SJCRH30 (cell line): ENCODE data around the gene SART3. TPM values are rescaled to one million over a fixed set of nuclear protein-coding genes. Genes with fewer than 3 reads are reported as not detected.
"Not testable (repeated sequence)": the region's sequence is repeated elsewhere in the genome, so short reads cannot be mapped to it uniquely, and the experiment has no call there.

Experiments used
- DNase-seq, 2 experiments: peaks; one replicate each; pipeline ENCODE4 v3.0.0-alpha.2; 2015 to 2020
- H3K27ac ChIP-seq: fragments of 250-450 bp; sonication (Bioruptor Pico); 2 replicates; pipeline ENCODE4 v1.5.1; 2020; ENCODE audit warnings: mild to moderate bottlenecking, moderate library complexity
- H3K27me3 ChIP-seq: fragments of 250-450 bp; sonication (Bioruptor Pico); 2 replicates; pipeline ENCODE4 v1.5.1; 2020; ENCODE audit warnings: mild to moderate bottlenecking, moderate library complexity
- H3K36me3 ChIP-seq: fragments of 250-450 bp; sonication (Bioruptor Pico); 2 replicates; pipeline ENCODE4 v1.5.1; 2020; ENCODE audit warnings: mild to moderate bottlenecking, moderate library complexity
- H3K4me1 ChIP-seq: fragments of 250-450 bp; sonication (Bioruptor Pico); 2 replicates; pipeline ENCODE4 v1.5.1; 2020; ENCODE audit warnings: mild to moderate bottlenecking, moderate library complexity
- H3K4me3 ChIP-seq: fragments of 250-450 bp; sonication (Bioruptor Pico); 2 replicates; pipeline ENCODE4 v1.5.1; 2020; ENCODE audit warnings: mild to moderate bottlenecking, moderate library complexity
- H3K9me3 ChIP-seq: fragments of 250-450 bp; sonication (Bioruptor Pico); replicated peaks from 2 replicates; pipeline ENCODE4 v1.5.1; 2020; ENCODE audit warnings: mild to moderate bottlenecking, moderate library complexity
- total RNA-seq: library from RNA; depleted of rRNA; stranded (reverse); fragments of >200 nt; shearing (Covaris generic); gene quantifications from 2 replicates; pipeline ENCODE4 v1.2.3, GENCODE V29; 2014

Gene SART3
- total RNA-seq, 1 experiment from 2014 or later: 101 TPM

- Histone ChIP-seq H3K27me3 (no peaks in the 10 kb centered on the region), H3K4me1 (peaks cover 29% of the 10 kb centered on the region)
Observed at GRCh38 chr12:108591267-108591980, 30.5 kb upstream of the SART3 start.

GRCh38 chr12:108590463-108590862, 29.5 kb upstream of the SART3 start:
- H3K4me1 ChIP-seq: peaks cover 27% of the 10 kb centered on the region
- H3K4me3 ChIP-seq, H3K27me3 ChIP-seq, H3K36me3 ChIP-seq, H3K9me3 ChIP-seq, DNase-seq, H3K27ac ChIP-seq: not testable (repeated sequence)

More at GRCh38 chr12:108591267-108591980, 30.5 kb upstream of the SART3 start:
- Histone ChIP-seq H3K9me3 (no peaks in the 10 kb centered on the region), H3K36me3 (no peaks in the 10 kb centered on the region), H3K4me3 (no peak overlapping the region), H3K27ac (no peak overlapping the region)
- no peak for DNase-seq

GRCh38 chr12:108589840-108590229, 28.9 kb upstream of the SART3 start:
- Histone ChIP-seq H3K27me3 (no peaks in the 10 kb centered on the region), H3K4me1 (peaks cover 29% of the 10 kb centered on the region), H3K36me3 (no peaks in the 10 kb centered on the region), H3K9me3 (no peaks in the 10 kb centered on the region), H3K27ac (no peak overlapping the region), H3K4me3 (no peak overlapping the region)
- DNase-seq: no peak

GRCh38 chr12:108589028-108589839, 28.3 kb upstream of the SART3 start:
- Histone ChIP-seq H3K27me3 (no peaks in the 10 kb centered on the region), H3K9me3 (no peaks in the 10 kb centered on the region), H3K4me1 (peaks cover 35% of the 10 kb centered on the region), H3K4me3 (peak overlapping the region; percentile 4; the same call in 1 of the 2 replicates), H3K36me3 (no peaks in the 10 kb centered on the region), H3K27ac (peak overlapping the region; percentile 6; the same call in 1 of the 2 replicates)
- peak; percentile 59 to 73 for DNase-seq

- H3K36me3 ChIP-seq: no peaks in the 10 kb centered on the region
- peaks cover 47% of the 10 kb centered on the region for H3K4me1 ChIP-seq
- H3K27me3 ChIP-seq: no peaks in the 10 kb centered on the region
- no peaks in the 10 kb centered on the region for H3K9me3 ChIP-seq
- H3K27ac ChIP-seq: peak overlapping the region; percentile 61
- H3K4me3 ChIP-seq: no peak overlapping the region
- DNase-seq: peak; percentile 77 to 86
Observed at GRCh38 chr12:108587826-108588225, 26.9 kb upstream of the SART3 start.

GRCh38 chr12:108586306-108586705, 25.3 kb upstream of the SART3 start:
- H3K27ac ChIP-seq: no peak overlapping the region
- no peak for DNase-seq
- H3K4me1 ChIP-seq: peaks cover 57% of the 10 kb centered on the region
- no peaks in the 10 kb centered on the region for H3K27me3 ChIP-seq
- H3K9me3 ChIP-seq: no peaks in the 10 kb centered on the region
- no peak overlapping the region for H3K4me3 ChIP-seq
- H3K36me3 ChIP-seq: no peaks in the 10 kb centered on the region

DNA sequence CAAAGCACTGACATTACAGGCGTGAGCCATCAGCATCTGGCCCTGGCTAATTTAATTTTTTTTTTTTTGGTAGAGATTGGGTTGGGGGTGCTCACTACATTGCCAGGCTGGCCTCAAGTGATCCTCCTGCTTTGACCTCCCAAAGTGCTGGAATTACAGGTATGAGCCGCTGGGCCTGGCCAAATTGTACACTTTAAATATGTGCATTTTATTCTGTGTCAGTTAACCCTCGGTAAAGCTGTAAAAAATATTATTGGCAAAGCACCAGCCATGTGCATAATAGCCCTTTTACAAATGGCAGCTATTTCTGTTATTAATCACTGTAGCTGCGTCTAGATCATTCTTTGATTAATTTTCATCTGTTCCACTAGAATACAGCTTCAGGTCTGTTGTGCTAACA, 24.9 kb upstream of the SART3 start:
- Histone ChIP-seq H3K9me3 (no peaks in the 10 kb centered on the region), H3K27me3 (no peaks in the 10 kb centered on the region), H3K36me3 (no peaks in the 10 kb centered on the region), H3K4me1 (peaks cover 57% of the 10 kb centered on the region), H3K4me3 (no peak overlapping the region), H3K27ac (no peak overlapping the region)
- no peak for DNase-seq

- Histone ChIP-seq H3K36me3 (no peaks in the 10 kb centered on the region), H3K27ac (peak overlapping the region; percentile 83), H3K4me3 (no peak overlapping the region), H3K27me3 (no peaks in the 10 kb centered on the region), H3K9me3 (no peaks in the 10 kb centered on the region), H3K4me1 (peaks cover 52% of the 10 kb centered on the region)
- no peak for DNase-seq
Observed at GRCh38 chr12:108584456-108585065, 23.6 kb upstream of the SART3 start.

DNA sequence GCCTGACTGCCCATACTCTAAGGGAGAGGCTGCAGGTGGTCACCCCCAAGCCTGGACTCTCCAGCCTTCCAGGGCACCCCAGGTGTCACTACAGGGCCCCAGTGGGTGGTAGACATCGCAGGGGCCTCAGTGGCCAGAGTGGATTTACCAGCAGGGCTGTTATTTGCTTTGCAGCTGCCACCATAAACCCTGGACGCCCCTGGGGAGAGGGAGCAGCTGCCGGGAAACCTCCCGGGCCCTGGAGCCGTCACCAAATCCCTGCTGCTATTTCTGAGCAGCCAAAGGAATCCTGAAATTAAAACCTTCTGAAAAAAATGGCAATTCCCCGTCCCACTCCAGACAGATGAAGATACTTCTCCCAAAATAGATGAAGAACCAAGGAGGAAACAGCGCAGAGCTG, 23.0 kb upstream of the SART3 start:
- H3K27me3 ChIP-seq: no peaks in the 10 kb centered on the region
- H3K9me3 ChIP-seq: no peaks in the 10 kb centered on the region
- DNase-seq: peak; percentile 94 to 96
- H3K4me3 ChIP-seq: no peak overlapping the region
- peaks cover 46% of the 10 kb centered on the region for H3K4me1 ChIP-seq
- peak overlapping the region; percentile 83 for H3K27ac ChIP-seq
- no peaks in the 10 kb centered on the region for H3K36me3 ChIP-seq

DNA sequence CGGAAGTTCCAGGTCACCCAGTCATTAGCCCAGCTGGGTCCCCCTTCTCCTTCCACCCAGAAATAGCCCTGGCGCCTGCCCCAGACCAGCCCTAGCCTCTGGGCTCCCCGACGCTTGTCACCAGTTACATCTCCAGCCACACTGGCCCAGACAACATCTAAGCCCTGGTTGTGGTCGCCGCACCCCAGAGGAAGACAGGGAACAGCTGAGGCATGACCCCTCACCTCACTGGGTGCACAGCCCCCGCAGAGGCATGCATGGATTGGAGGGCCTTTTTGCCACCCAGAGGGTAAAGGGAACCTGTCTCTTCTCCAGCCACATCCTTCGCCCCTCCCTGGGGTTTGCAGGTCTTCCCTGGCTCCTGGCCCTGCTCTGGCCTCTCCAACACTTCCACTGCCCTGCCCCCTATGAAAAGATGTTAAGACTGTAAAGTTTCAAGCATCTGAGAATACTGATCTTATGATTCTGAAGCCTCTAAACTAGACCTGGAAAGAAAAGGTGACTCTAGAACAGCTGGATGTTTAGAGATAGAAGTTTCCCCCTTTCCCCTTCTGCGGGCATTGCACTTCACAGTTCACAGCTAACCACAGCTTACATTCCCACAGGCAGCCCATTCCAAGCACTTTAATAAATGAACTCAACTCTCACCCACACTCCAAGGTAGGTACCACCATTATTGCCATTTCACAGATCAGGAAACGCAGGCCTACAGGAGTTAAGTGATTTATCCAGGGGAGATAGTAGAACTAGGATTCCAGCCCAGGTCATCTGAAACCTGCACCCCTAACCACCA, 22.2 kb upstream of the SART3 start:
- Histone ChIP-seq H3K4me3 (no peak overlapping the region), H3K9me3 (no peaks in the 10 kb centered on the region), H3K4me1 (peaks cover 38% of the 10 kb centered on the region), H3K27me3 (no peaks in the 10 kb centered on the region), H3K36me3 (no peaks in the 10 kb centered on the region), H3K27ac (peak overlapping the region; percentile 83)
- peak; percentile 82 to 89 for DNase-seq

DNA sequence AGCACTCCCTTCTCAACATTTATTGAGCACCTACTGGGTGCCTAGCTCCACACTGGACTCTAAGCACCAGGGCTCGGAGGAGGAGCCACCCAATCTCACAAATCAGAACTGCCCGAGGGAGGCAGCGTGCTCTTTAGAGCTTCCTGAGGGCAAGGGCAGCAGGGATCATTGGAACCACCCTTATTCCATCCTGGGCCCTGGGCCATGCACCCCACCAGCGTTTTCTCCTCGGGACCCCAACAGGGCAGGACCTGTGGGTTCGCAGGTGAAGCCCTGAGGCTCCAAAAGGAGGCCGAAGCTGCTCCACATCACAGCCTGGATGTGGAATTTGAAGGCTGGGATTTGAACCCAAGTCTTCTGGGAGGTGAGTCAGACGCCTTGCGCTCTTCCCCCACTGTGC, 21.5 kb upstream of the SART3 start:
- H3K36me3 ChIP-seq: no peaks in the 10 kb centered on the region
- no peak overlapping the region for H3K4me3 ChIP-seq
- H3K4me1 ChIP-seq: peaks cover 32% of the 10 kb centered on the region

GRCh38 chr12:108581311-108582227, 20.6 kb upstream of the SART3 start:
- no peaks in the 10 kb centered on the region for H3K9me3 ChIP-seq
- no peaks in the 10 kb centered on the region for H3K36me3 ChIP-seq
- peaks cover 33% of the 10 kb centered on the region for H3K4me1 ChIP-seq
- DNase-seq: no peak
- H3K27me3 ChIP-seq: no peaks in the 10 kb centered on the region
- H3K4me3 ChIP-seq: no peak overlapping the region
- no peak overlapping the region for H3K27ac ChIP-seq

More for the DNA sequence above, 21.5 kb upstream of the SART3 start:
- no peaks in the 10 kb centered on the region for H3K27me3 ChIP-seq
- peak overlapping the region; percentile 83 for H3K27ac ChIP-seq
- DNase-seq: no peak
- H3K9me3 ChIP-seq: no peaks in the 10 kb centered on the region

- Histone ChIP-seq H3K4me3 (no peak overlapping the region), H3K36me3 (no peaks in the 10 kb centered on the region), H3K27ac (no peak overlapping the region), H3K9me3 (no peaks in the 10 kb centered on the region), H3K4me1 (peaks cover 41% of the 10 kb centered on the region), H3K27me3 (no peaks in the 10 kb centered on the region)
- DNase-seq: no peak
Observed at GRCh38 chr12:108580531-108580930, 19.6 kb upstream of the SART3 start.

- DNase-seq: no peak
- no peaks in the 10 kb centered on the region for H3K27me3 ChIP-seq
- H3K27ac ChIP-seq: no peak overlapping the region
- peaks cover 31% of the 10 kb centered on the region for H3K4me1 ChIP-seq
- no peaks in the 10 kb centered on the region for H3K9me3 ChIP-seq
- no peak overlapping the region for H3K4me3 ChIP-seq
- no peaks in the 10 kb centered on the region for H3K36me3 ChIP-seq
Observed at GRCh38 chr12:108578813-108579212, 17.8 kb upstream of the SART3 start.
